ENCODE results near the gene FARS2.
"Not testable (repeated sequence)": the region's sequence is repeated elsewhere in the genome, so short reads cannot be mapped to it uniquely, and the experiment has no call there.

The FARS2 gene

DNA sequence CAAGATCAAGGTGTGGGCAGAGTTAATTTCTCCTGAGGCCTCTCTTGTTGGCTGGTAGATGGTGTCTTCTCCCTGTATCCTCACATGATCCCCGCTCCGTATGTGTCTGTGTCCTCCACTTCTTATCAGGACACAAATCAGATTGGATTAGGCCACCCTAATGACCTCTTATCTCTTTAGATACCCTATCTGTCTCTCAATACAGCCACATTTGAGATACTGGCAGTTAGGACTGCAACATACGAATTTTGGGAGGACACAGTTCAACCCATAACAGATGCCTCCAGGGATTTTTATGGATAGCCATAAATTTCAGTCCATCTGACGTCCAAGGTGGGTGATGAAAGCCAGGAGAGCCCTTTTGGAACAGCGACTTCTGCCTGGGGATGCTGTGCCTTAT is 376.4 kb downstream of the FARS2 start:
- Mint-ChIP-seq H3K9me3 (ENCODE audit: low read depth) (peaks cover 3% of the 10 kb centered on the region), H3K4me3 (no peak overlapping the region), H3K36me3 (peaks cover 20% of the 10 kb centered on the region), H3K27me3 (no peaks in the 10 kb centered on the region), H3K27ac (no peak overlapping the region), H3K4me1 (ENCODE audit: low read depth) (peaks cover 2% of the 10 kb centered on the region)

DNA sequence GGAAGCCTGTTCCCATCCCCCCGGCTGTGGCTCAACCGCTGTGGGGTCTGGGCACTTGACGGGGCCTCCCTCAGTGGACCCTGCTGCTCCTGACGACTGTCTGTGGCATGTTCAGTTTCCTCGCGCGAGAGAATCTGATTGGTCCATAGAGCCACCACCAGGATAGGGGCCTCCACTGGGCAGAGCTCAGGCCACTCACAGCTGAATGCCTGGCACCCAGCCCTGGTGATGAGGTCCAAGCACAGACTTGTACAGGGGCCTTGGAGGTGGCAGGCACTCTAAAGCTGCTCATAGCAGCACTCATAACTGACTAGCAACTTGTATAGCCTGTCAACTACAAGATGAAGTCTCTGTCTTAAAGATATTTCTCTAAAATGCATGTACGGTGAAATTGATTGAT is 377.4 kb downstream of the FARS2 start:
- no peak overlapping the region for H3K4me3 Mint-ChIP-seq
- H3K27me3 Mint-ChIP-seq = no peaks in the 10 kb centered on the region
- H3K9me3 Mint-ChIP-seq (ENCODE audit: low read depth) = peaks cover 3% of the 10 kb centered on the region
- H3K27ac Mint-ChIP-seq = no peak overlapping the region
- H3K36me3 Mint-ChIP-seq = peaks cover 20% of the 10 kb centered on the region
- H3K4me1 Mint-ChIP-seq (ENCODE audit: low read depth) = no peaks in the 10 kb centered on the region

GRCh38 chr6:5639193-5639592 is 377.9 kb downstream of the FARS2 start:
- H3K36me3 Mint-ChIP-seq = peaks cover 20% of the 10 kb centered on the region
- no peaks in the 10 kb centered on the region for H3K4me1 Mint-ChIP-seq (ENCODE audit: low read depth)
- H3K27ac Mint-ChIP-seq = no peak overlapping the region
- peaks cover 3% of the 10 kb centered on the region for H3K9me3 Mint-ChIP-seq (ENCODE audit: low read depth)
- H3K27me3 Mint-ChIP-seq = no peaks in the 10 kb centered on the region
- H3K4me3 Mint-ChIP-seq = no peak overlapping the region

- H3K36me3 Mint-ChIP-seq = peaks cover 17% of the 10 kb centered on the region
- no peaks in the 10 kb centered on the region for H3K27me3 Mint-ChIP-seq
- no peaks in the 10 kb centered on the region for H3K4me1 Mint-ChIP-seq (ENCODE audit: low read depth)
- H3K9me3 Mint-ChIP-seq (ENCODE audit: low read depth) = peaks cover 3% of the 10 kb centered on the region
- no peak overlapping the region for H3K27ac Mint-ChIP-seq
- no peak overlapping the region for H3K4me3 Mint-ChIP-seq
Measured at GRCh38 chr6:5640614-5641013, 379.3 kb downstream of the FARS2 start.

- Mint-ChIP-seq H3K4me3 (no peak overlapping the region), H3K27me3 (no peaks in the 10 kb centered on the region), H3K27ac (no peak overlapping the region), H3K9me3 (ENCODE audit: low read depth) (peaks cover 3% of the 10 kb centered on the region), H3K36me3 (peaks cover 16% of the 10 kb centered on the region), H3K4me1 (ENCODE audit: low read depth) (no peaks in the 10 kb centered on the region)
Measured at GRCh38 chr6:5644523-5645185, 383.3 kb downstream of the FARS2 start.

GRCh38 chr6:5645328-5646290 is 384.3 kb downstream of the FARS2 start:
- H3K27me3 Mint-ChIP-seq = no peaks in the 10 kb centered on the region
- peaks cover 3% of the 10 kb centered on the region for H3K9me3 Mint-ChIP-seq (ENCODE audit: low read depth)
- H3K4me3 Mint-ChIP-seq = no peak overlapping the region
- no peak overlapping the region for H3K27ac Mint-ChIP-seq
- H3K36me3 Mint-ChIP-seq = peaks cover 12% of the 10 kb centered on the region
- H3K4me1 Mint-ChIP-seq (ENCODE audit: low read depth) = no peaks in the 10 kb centered on the region

DNA sequence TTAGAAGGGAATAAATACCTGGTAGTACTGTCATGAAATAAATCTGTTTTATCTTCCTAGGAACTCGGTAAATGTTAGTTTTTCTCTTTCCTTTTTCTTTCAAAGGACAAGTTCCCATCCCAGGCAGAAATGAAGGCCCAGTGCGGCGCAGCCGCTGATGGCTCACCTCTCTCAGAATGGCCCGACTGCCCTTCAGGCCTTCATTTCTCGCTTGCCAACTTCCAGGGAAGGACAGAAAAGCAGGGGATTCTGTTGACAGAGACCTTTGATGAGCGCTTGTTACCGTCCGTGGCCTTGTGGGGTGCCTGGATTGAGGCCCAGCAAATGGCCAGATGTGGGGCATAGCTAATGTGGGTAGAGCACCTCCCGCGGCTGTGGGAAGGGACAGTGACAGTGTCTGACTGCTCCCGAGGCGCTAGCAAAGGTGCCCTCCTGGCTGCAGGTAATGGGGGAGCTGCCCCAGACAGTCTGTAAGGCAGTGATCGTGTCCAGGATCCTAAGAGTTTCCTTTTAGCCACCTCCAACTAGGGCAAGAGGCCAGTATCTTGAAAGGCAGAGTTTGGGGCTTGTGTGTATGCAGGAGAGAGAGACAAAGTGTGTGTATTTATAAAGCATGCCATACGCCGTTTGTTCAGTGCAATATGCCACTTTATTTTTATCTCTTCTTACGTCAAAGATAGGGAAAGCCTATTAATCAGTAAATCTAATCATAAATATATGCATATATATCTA is 391.3 kb downstream of the FARS2 start:
- Mint-ChIP-seq H3K27ac (no peak overlapping the region), H3K36me3 (peaks cover 17% of the 10 kb centered on the region), H3K9me3 (ENCODE audit: low read depth) (no peaks in the 10 kb centered on the region), H3K4me1 (ENCODE audit: low read depth) (peaks cover 3% of the 10 kb centered on the region), H3K4me3 (no peak overlapping the region), H3K27me3 (no peaks in the 10 kb centered on the region)

DNA sequence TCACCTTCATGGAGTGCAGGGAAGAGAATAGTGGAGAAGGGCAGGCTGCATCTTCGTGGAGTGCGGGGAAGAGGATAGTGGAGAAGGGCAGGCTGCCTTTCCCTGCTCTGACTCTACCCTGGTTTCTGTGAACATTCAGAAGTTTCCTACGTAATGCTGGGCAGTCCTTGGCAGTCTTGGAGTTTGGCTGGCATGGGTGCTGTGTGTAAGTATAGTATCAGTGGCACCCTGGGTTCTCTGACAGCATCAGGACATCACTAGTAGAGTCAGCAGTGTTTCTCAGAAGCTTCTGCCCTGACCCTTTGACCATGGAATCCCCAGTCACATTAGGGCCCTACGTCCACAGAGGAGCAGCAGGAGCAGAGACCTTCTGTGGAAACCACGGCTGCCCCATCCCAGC is 392.5 kb downstream of the FARS2 start:
- no peak overlapping the region for H3K4me3 Mint-ChIP-seq
- H3K27ac Mint-ChIP-seq = no peak overlapping the region
- H3K4me1 Mint-ChIP-seq (ENCODE audit: low read depth) = peaks cover 3% of the 10 kb centered on the region
- H3K27me3 Mint-ChIP-seq = no peaks in the 10 kb centered on the region
- peaks cover 24% of the 10 kb centered on the region for H3K36me3 Mint-ChIP-seq
- H3K9me3 Mint-ChIP-seq (ENCODE audit: low read depth) = no peaks in the 10 kb centered on the region

- Mint-ChIP-seq H3K4me1 (ENCODE audit: low read depth) (peaks cover 6% of the 10 kb centered on the region), H3K9me3 (ENCODE audit: low read depth) (peaks cover 3% of the 10 kb centered on the region), H3K4me3 (no peak overlapping the region), H3K27me3 (no peaks in the 10 kb centered on the region), H3K27ac (no peak overlapping the region), H3K36me3 (peaks cover 30% of the 10 kb centered on the region)
Measured at GRCh38 chr6:5656226-5656625, 394.9 kb downstream of the FARS2 start.

DNA sequence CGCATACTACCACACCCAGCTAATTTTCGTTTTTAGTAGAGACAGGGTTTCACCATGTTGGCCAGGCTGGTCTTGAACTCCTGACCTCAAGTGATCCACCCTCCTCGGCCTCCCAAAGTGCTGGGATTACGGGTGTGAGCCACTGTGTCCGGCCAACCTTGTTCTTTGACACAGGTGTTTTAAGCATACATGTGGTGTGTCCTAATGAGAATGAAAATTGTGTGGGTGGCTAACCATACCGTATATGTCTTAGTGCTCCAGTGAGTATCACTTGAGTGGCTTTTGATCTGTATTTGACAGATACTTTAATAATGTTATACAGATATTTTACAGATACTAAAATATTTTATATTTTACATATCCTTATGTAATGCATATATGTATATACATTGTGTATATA is 395.4 kb downstream of the FARS2 start:
- peaks cover 30% of the 10 kb centered on the region for H3K36me3 Mint-ChIP-seq

GRCh38 chr6:5657684-5658430 is 396.5 kb downstream of the FARS2 start:
- H3K27ac Mint-ChIP-seq = no peak overlapping the region
- no peaks in the 10 kb centered on the region for H3K27me3 Mint-ChIP-seq
- H3K4me1 Mint-ChIP-seq (ENCODE audit: low read depth) = peaks cover 11% of the 10 kb centered on the region
- no peak overlapping the region for H3K4me3 Mint-ChIP-seq
- H3K36me3 Mint-ChIP-seq = peaks cover 30% of the 10 kb centered on the region
- peaks cover 3% of the 10 kb centered on the region for H3K9me3 Mint-ChIP-seq (ENCODE audit: low read depth)

More for the DNA sequence above, 395.4 kb downstream of the FARS2 start:
- not testable (repeated sequence) for H3K4me3 Mint-ChIP-seq; H3K9me3 Mint-ChIP-seq (ENCODE audit: low read depth); H3K27me3 Mint-ChIP-seq; H3K27ac Mint-ChIP-seq; H3K4me1 Mint-ChIP-seq (ENCODE audit: low read depth)

- peaks cover 3% of the 10 kb centered on the region for H3K9me3 Mint-ChIP-seq (ENCODE audit: low read depth)
- H3K4me1 Mint-ChIP-seq (ENCODE audit: low read depth) = peaks cover 25% of the 10 kb centered on the region
- no peak overlapping the region for H3K27ac Mint-ChIP-seq
- no peak overlapping the region for H3K4me3 Mint-ChIP-seq
- peaks cover 24% of the 10 kb centered on the region for H3K36me3 Mint-ChIP-seq
- no peaks in the 10 kb centered on the region for H3K27me3 Mint-ChIP-seq
Measured at GRCh38 chr6:5659467-5659866, 398.2 kb downstream of the FARS2 start.

DNA sequence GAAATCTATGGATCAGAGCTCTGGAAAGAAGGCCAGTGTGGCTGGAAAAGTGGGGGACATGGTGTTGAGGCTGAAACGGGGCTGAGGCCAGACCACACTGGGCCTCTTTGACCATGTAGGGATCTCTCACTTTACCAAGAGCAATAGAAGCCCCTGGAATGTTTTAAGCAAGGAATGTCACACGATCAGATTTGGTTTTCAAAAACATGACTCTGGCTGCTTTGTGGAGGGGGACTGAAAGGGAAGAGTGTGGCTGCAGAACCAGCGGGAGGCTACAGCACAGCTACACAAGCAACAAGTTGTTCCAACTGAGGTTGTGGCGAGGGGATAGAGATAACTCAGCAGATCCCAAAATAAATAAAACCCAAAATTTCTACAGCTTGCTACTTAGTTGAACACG is 399.5 kb downstream of the FARS2 start:
- H3K4me1 Mint-ChIP-seq (ENCODE audit: low read depth) = peaks cover 38% of the 10 kb centered on the region
- no peak overlapping the region for H3K4me3 Mint-ChIP-seq
- no peaks in the 10 kb centered on the region for H3K27me3 Mint-ChIP-seq
- H3K27ac Mint-ChIP-seq = no peak overlapping the region
- H3K9me3 Mint-ChIP-seq (ENCODE audit: low read depth) = peaks cover 3% of the 10 kb centered on the region
- peaks cover 18% of the 10 kb centered on the region for H3K36me3 Mint-ChIP-seq

DNA sequence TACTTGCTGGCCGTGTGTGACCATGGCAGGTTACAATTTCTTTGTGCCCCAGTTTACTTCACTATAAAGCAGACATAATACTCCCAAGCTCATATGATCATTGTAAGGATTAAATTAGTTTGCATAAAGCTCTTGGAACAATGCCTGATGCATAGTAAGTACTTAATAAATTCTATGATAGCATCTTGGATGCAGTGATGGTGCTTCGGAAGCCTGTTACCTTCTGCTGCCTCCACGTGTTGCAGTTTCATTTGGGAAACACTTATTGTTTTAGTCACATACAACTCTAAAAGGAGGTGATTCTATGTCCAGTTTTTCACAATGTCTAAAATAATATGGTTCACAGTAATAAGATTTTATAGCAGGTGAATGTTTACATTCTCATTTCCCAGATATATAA is 401.5 kb downstream of the FARS2 start:
- Mint-ChIP-seq H3K4me3 (no peak overlapping the region), H3K36me3 (peaks cover 11% of the 10 kb centered on the region), H3K4me1 (ENCODE audit: low read depth) (peaks cover 51% of the 10 kb centered on the region), H3K9me3 (ENCODE audit: low read depth) (peaks cover 3% of the 10 kb centered on the region), H3K27ac (no peak overlapping the region), H3K27me3 (no peaks in the 10 kb centered on the region)
